IMR-90 (cell line): ENCODE results near the gene MPZ. TPM values are rescaled to one million over a fixed set of nuclear protein-coding genes. Genes with fewer than 3 reads are reported as not detected.

Experiments
- ATAC-seq: fragments of 200-7000 bp; cut with Tn5 transposase; 2 replicates; pipeline ENCODE4 v1.9.1; 2020; ENCODE audit warnings: low read depth, mild to moderate bottlenecking, moderate library complexity
- BruUV-seq: library from RNA; stranded (reverse); fragments of 400-500 nt; replicated peaks from 2 replicates; lab custom pipeline; 2021; lab: Mats Ljungman, UMichigan
- CTCF ChIA-PET: fragments of 300-600 bp; formaldehyde crosslinking; extraction: SDS; loops from one replicate; lab custom pipeline; 2021; ENCODE audit warnings: antibody characterized with exemption; lab: Yijun Ruan, JAX
- POLR2A ChIA-PET: fragments of 300-600 bp; sonication (Branson Sonifier 250); formaldehyde crosslinking; loops from one replicate; lab custom pipeline; 2022; ENCODE audit warnings: antibody characterized with exemption; ENCODE audit not compliant: unreplicated experiment; lab: Charles Lee
- DNase-seq: peaks from one replicate; pipeline ENCODE4 v3.0.0; 2013
- H2AFZ ChIP-seq: replicated peaks from 2 replicates; pipeline ENCODE3; 2013; ENCODE audit warnings: low read length, mild to moderate bottlenecking; ENCODE audit not compliant: poor library complexity
- H2AK5ac ChIP-seq: 2 replicates; pipeline ENCODE4 v1.6.1; 2013; ENCODE audit warnings: low read depth, low read length, inconsistent platforms
- H2AK9ac ChIP-seq: replicated peaks from 2 replicates; pipeline ENCODE3; 2013; ENCODE audit warnings: mild to moderate bottlenecking, low read depth, low read length, moderate library complexity; ENCODE audit not compliant: poor library complexity
- H2BK120ac ChIP-seq: 2 replicates; pipeline ENCODE4 v1.6.1; 2013; ENCODE audit warnings: low read depth, low read length, inconsistent platforms
- H2BK15ac ChIP-seq: 3 replicates; pipeline ENCODE4 v1.6.1; 2013; ENCODE audit warnings: low read depth, low read length, inconsistent platforms
- H2BK20ac ChIP-seq: 2 replicates; pipeline ENCODE4 v1.6.1; 2013; ENCODE audit warnings: low read depth, mild to moderate bottlenecking, inconsistent platforms, low read length, moderate library complexity
- H2BK5ac ChIP-seq: 2 replicates; pipeline ENCODE4 v1.6.1; 2013; ENCODE audit warnings: mild to moderate bottlenecking, low read depth, low read length, inconsistent platforms; ENCODE audit not compliant: poor library complexity, severe bottlenecking
- H3K14ac ChIP-seq: replicated peaks from 2 replicates; pipeline ENCODE4 v1.6.1; 2013; ENCODE audit warnings: low read depth, low read length, inconsistent platforms
- H3K18ac ChIP-seq: 2 replicates; pipeline ENCODE4 v1.6.1; 2013; ENCODE audit warnings: low read depth, low read length, control low read depth
- H3K23ac ChIP-seq: 2 replicates; pipeline ENCODE4 v1.6.1; 2013; ENCODE audit warnings: low read depth, low read length, inconsistent platforms
- H3K27ac ChIP-seq: 2 replicates; pipeline ENCODE4 v1.5.1; 2013; ENCODE audit warnings: mild to moderate bottlenecking, control low read depth, low read length; ENCODE audit not compliant: insufficient read depth
- H3K27me3 ChIP-seq: 2 replicates; pipeline ENCODE4 v1.6.1; 2013; ENCODE audit warnings: low read length; ENCODE audit not compliant: control insufficient read depth, insufficient read depth
- H3K36me3 ChIP-seq: 2 replicates; pipeline ENCODE4 v1.6.1; 2013; ENCODE audit warnings: low read length, mixed read lengths; ENCODE audit not compliant: control insufficient read depth, insufficient read depth
- H3K4ac ChIP-seq: 2 replicates; pipeline ENCODE4 v1.6.1; 2013; ENCODE audit warnings: low read depth, low read length, inconsistent platforms
- H3K4me1 ChIP-seq: 2 replicates; pipeline ENCODE4 v1.6.1; 2013; ENCODE audit warnings: low read length, mixed read lengths; ENCODE audit not compliant: control insufficient read depth, insufficient read depth
- H3K4me2 ChIP-seq: 2 replicates; pipeline ENCODE4 v1.6.1; 2013; ENCODE audit warnings: low read depth, mild to moderate bottlenecking, control low read depth, low read length, moderate library complexity
- H3K4me3 ChIP-seq: 2 replicates; pipeline ENCODE4 v1.5.1; 2013; ENCODE audit warnings: low read depth, mild to moderate bottlenecking, control low read depth, low read length, moderate library complexity; ENCODE audit not compliant: insufficient read depth
- H3K56ac ChIP-seq: 2 replicates; pipeline ENCODE4 v1.6.1; 2013; ENCODE audit warnings: low read length, inconsistent platforms; ENCODE audit not compliant: insufficient read depth; ENCODE audit errors: extremely low read depth
- H3K79me1 ChIP-seq, 2 experiments: 2 replicates each; pipeline ENCODE4 v1.6.1; 2013; ENCODE audit warnings: low read length in 2 of 2, inconsistent platforms in 1 of 2, low read depth in 1 of 2
- H3K9ac ChIP-seq: 2 replicates; pipeline ENCODE4 v1.6.1; 2013; ENCODE audit warnings: low read depth, low read length, control low read depth
- H3K9me1 ChIP-seq: 2 replicates; pipeline ENCODE4 v1.6.1; 2013; ENCODE audit warnings: low read length, inconsistent platforms; ENCODE audit not compliant: insufficient read depth
- H3K9me3 ChIP-seq: 2 replicates; pipeline ENCODE4 v1.6.1; 2013; ENCODE audit warnings: low read length; ENCODE audit not compliant: control insufficient read depth, insufficient read depth
- H4K20me1 ChIP-seq: 2 replicates; pipeline ENCODE4 v1.6.1; 2013; ENCODE audit warnings: low read length, inconsistent platforms; ENCODE audit not compliant: insufficient read depth
- H4K5ac ChIP-seq: 2 replicates; pipeline ENCODE4 v1.6.1; 2013; ENCODE audit warnings: mild to moderate bottlenecking, low read depth, low read length, control low read depth
- H4K8ac ChIP-seq, 2 experiments: 2 replicates each; pipeline ENCODE4 v1.6.1; 2013; ENCODE audit warnings: low read depth in 2 of 2, low read length in 2 of 2, control low read depth in 1 of 2, inconsistent platforms in 1 of 2
- H4K91ac ChIP-seq: 2 replicates; pipeline ENCODE4 v1.6.1; 2013; ENCODE audit warnings: low read depth, low read length, inconsistent platforms; ENCODE audit not compliant: insufficient read depth
- BHLHE40 ChIP-seq: fragments of 150-350 bp; IDR thresholded peaks from 2 replicates; pipeline ENCODE4 v1.6.1; 2016; ENCODE audit warnings: mild to moderate bottlenecking, low read depth, low read length
- ELK1 ChIP-seq: fragments of 150-350 bp; IDR thresholded peaks from 2 replicates; pipeline ENCODE4 v1.6.1; 2016; ENCODE audit warnings: low read depth, mild to moderate bottlenecking, low read length, moderate library complexity, borderline replicate concordance
- FOS ChIP-seq: fragments of 150-350 bp; IDR thresholded peaks from 2 replicates; pipeline ENCODE4 v1.6.1; 2016; ENCODE audit warnings: low read depth, low read length
- MAFK ChIP-seq: IDR thresholded peaks from 2 replicates; pipeline ENCODE4 v1.6.1; 2012; ENCODE audit warnings: low read depth, low read length, improper control_type of control experiment
- POLR2A ChIP-seq: IDR thresholded peaks from 2 replicates; pipeline ENCODE4 v1.6.1; 2012; ENCODE audit warnings: mild to moderate bottlenecking, low read depth, low read length
- RAD21 ChIP-seq: IDR thresholded peaks from 2 replicates; pipeline ENCODE4 v1.6.1; 2012; ENCODE audit warnings: low read length, improper control_type of control experiment
- RCOR1 ChIP-seq: IDR thresholded peaks from 2 replicates; pipeline ENCODE4 v1.6.1; 2012; ENCODE audit warnings: mild to moderate bottlenecking, low read length, improper control_type of control experiment; ENCODE audit not compliant: insufficient replicate concordance
- RFX5 ChIP-seq: IDR thresholded peaks from 2 replicates; pipeline ENCODE4 v1.8.0; 2012; ENCODE audit warnings: low read depth, mild to moderate bottlenecking, low read length, moderate library complexity
- SMC3 ChIP-seq: fragments of 150-350 bp; IDR thresholded peaks from 2 replicates; pipeline ENCODE4 v1.6.1; 2016; ENCODE audit warnings: low read depth, mild to moderate bottlenecking, antibody characterized with exemption, low read length, moderate library complexity
- USF2 ChIP-seq: fragments of 150-350 bp; IDR thresholded peaks from 2 replicates; pipeline ENCODE4 v1.6.1; 2017; ENCODE audit warnings: mild to moderate bottlenecking, antibody characterized with exemption, low read length, low read depth
- WGBS, 2 experiments: methylation state at CpG; one replicate each; pipeline versions ENCODE4 v1.1.5 to v1.1.7; 2013; ENCODE audit warnings: missing lambda C conversion rate in 2 of 2; ENCODE audit not compliant: insufficient read length in 1 of 2; ENCODE audit errors: extremely low coverage in 2 of 2; 5-methylcytosine and 5-hydroxymethylcytosine counted together
- dilution Hi-C: fragments of 300-500 bp; cut with HindIII; formaldehyde crosslinking; loops from one replicate; pipeline ENCODE4 v1.14.3; 2018; ENCODE audit warnings: low sequenced_read_pairs; ENCODE audit not compliant: unreplicated experiment
- in situ Hi-C: fragments of 300-500 bp; cut with MboI; formaldehyde crosslinking; loops from 3 replicates; pipeline ENCODE4 v1.14.3; 2019; ENCODE audit warnings: low sequenced_read_pairs, inconsistent platforms, mixed read lengths
- intact Hi-C: fragments of 100-400 bp; cut with micrococcal nuclease; formaldehyde crosslinking; loops from 2 replicates; pipeline ENCODE4 v1.10.0; 2022
- polyA plus RNA-seq, 3 experiments: library from polyadenylated mRNA; depleted of rRNA; stranded (reverse); fragments of >200 nt; gene quantifications; 2 replicates each; pipeline ENCODE4 v1.2.3, GENCODE V29; 2012; ENCODE audit warnings: low replicate concordance in 1 of 3
- total RNA-seq: library from RNA; depleted of rRNA; stranded (reverse); fragments of >200 nt; gene quantifications from 2 replicates; pipeline ENCODE4 v1.2.3, GENCODE V29; 2012

The MPZ gene
- total and polyA plus RNA-seq, 2 of the 4 experiments (the other 2 are of a cell fraction): 0.18 to 0.96 TPM

DNA sequence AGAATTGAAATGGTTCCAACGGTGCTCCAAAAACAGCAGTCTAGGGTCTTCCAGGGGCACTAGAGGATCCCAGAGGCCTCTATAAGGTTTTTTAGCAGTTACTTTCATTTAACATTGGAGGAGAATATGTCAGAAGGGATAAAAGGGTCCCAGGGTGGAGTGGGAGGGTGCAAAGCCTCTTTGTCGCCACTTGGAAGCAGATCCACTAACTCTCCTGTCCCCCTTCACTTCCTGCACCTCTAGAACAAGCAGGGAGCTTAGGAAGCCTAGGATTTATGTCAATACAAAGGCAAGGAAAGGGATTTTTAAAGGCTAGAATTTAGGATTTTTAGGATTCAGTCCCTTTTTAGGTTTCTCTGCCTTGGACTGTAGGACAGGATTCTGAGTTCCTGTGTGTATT, 42.9 kb downstream of the MPZ start:
- no CpG with 5 or more reads among the region's 2 CpGs for WGBS, 2 experiments

More for the DNA sequence above, 42.9 kb downstream of the MPZ start:
- no peak overlapping the region for H2BK20ac ChIP-seq
- ATAC-seq (no peak), DNase-seq (no peak)
- peaks cover 3% of the 10 kb centered on the region for H3K27me3 ChIP-seq
- H3K9me1 ChIP-seq: no peaks in the 10 kb centered on the region
- H3K4me2 ChIP-seq: no peak overlapping the region
- no peaks in the 10 kb centered on the region for H4K20me1 ChIP-seq
- no peak overlapping the region for H3K4me3 ChIP-seq
- no peak overlapping the region for H3K4ac ChIP-seq
- no peak overlapping the region for H3K27ac ChIP-seq
- no peak overlapping the region for H3K9ac ChIP-seq
- no peak overlapping the region for H2BK15ac ChIP-seq
- H3K9me3 ChIP-seq: no peaks in the 10 kb centered on the region
- H4K5ac ChIP-seq: no peak overlapping the region
- no peak overlapping the region for H3K14ac ChIP-seq
- intact Hi-C loops (no loop called here), dilution Hi-C loops (no loop called here), in situ Hi-C loops (no loop called here)
- no peak overlapping the region for H3K56ac ChIP-seq
- no peaks in the 10 kb centered on the region for H3K79me1 ChIP-seq
- no peak overlapping the region for H3K18ac ChIP-seq
- POLR2A ChIA-PET: no interaction called here
- no peak overlapping the region for H2AFZ ChIP-seq
- TF ChIP-seq RCOR1 (no peak), SMC3 (no peak), USF2 (no peak), MAFK (no peak), RAD21 (no peak), BHLHE40 (no peak), ELK1 (no peak), FOS (no peak), RFX5 (no peak), POLR2A (no peak)
- H2AK9ac ChIP-seq: no peak overlapping the region
- H2BK5ac ChIP-seq: no peak overlapping the region
- no peak overlapping the region for H2AK5ac ChIP-seq
- no peak overlapping the region for H2BK120ac ChIP-seq
- H3K36me3 ChIP-seq: no peaks in the 10 kb centered on the region
- H3K23ac ChIP-seq: no peak overlapping the region
- CTCF ChIA-PET: no interaction called here
- H4K8ac ChIP-seq: no peak overlapping the region
- H3K4me1 ChIP-seq: no peaks in the 10 kb centered on the region
- no TSS peak for BruUV-seq
- no peak overlapping the region for H4K91ac ChIP-seq
